OCI-LY1 (cell line): ENCODE results near the gene GALNT9.

Experiments used
- CTCF ChIP-seq: fragments of 200-600 bp; sonication (generic), shearing (Covaris generic); IDR thresholded peaks from 2 replicates; pipeline ENCODE4 v1.5.1; 2017; ENCODE audit warnings: mild to moderate bottlenecking, antibody characterized with exemption, low read length, moderate library complexity, mixed read lengths
- EZH2 ChIP-seq: fragments of 200-600 bp; sonication (generic), shearing (Covaris generic); IDR thresholded peaks from 2 replicates; pipeline ENCODE4 v1.8.0; 2017; ENCODE audit warnings: borderline replicate concordance, mixed run types, mild to moderate bottlenecking, antibody characterized with exemption, low read length, moderate library complexity, mixed read lengths

GRCh38 chr12:132150780-132151144 is 178.6 kb downstream of the GALNT9 start:
- TF ChIP-seq CTCF (no peak), EZH2 (no peak)
